Nephron (organoid): ENCODE measurements around the gene NRG2.

Source experiments
- H3K27ac Mint-ChIP-seq, 3 experiments: 2 replicates each; pipeline ENCODE4 v1.8.0; 2020; ENCODE audit warnings: mixed read lengths in 3 of 3, mild to moderate bottlenecking in 2 of 3, moderate library complexity in 1 of 3
- H3K27me3 Mint-ChIP-seq: 2 replicates; pipeline ENCODE4 v1.8.0; 2021; ENCODE audit warnings: low read depth, mild to moderate bottlenecking, moderate library complexity, mixed read lengths
- H3K36me3 Mint-ChIP-seq: 2 replicates; pipeline ENCODE4 v1.8.0; 2020; ENCODE audit warnings: low read depth, mixed read lengths
- H3K4me1 Mint-ChIP-seq: 2 replicates; pipeline ENCODE4 v1.8.0; 2020; ENCODE audit warnings: mixed read lengths
- H3K4me3 Mint-ChIP-seq, 3 experiments: 2 replicates each; pipeline ENCODE4 v1.8.0; 2020; ENCODE audit warnings: mild to moderate bottlenecking in 3 of 3, mixed read lengths in 3 of 3, moderate library complexity in 2 of 3
- H3K9me3 Mint-ChIP-seq: 2 replicates; pipeline ENCODE4 v1.8.0; 2020; ENCODE audit warnings: mixed read lengths
- TF ChIP-seq, protein P1 (sequence below), 3 experiments: fragments of 200-600 bp; sonication (generic); IDR thresholded peaks; one replicate each; pipeline ENCODE4 v1.5.0; 2021; ENCODE audit warnings: antibody characterized with exemption in 3 of 3; ENCODE audit not compliant: unreplicated experiment in 3 of 3

The NRG2 gene

GRCh38 chr5:140013536-140013935 is 29.6 kb downstream of the NRG2 start:
- Mint-ChIP-seq H3K4me1 (no peaks in the 10 kb centered on the region), H3K4me3 (no peak overlapping the region), H3K36me3 (no peaks in the 10 kb centered on the region), H3K27ac (no peak overlapping the region), H3K9me3 (no peaks in the 10 kb centered on the region), H3K27me3 (peaks cover 5% of the 10 kb centered on the region)
- TF ChIP-seq, protein P1, sequence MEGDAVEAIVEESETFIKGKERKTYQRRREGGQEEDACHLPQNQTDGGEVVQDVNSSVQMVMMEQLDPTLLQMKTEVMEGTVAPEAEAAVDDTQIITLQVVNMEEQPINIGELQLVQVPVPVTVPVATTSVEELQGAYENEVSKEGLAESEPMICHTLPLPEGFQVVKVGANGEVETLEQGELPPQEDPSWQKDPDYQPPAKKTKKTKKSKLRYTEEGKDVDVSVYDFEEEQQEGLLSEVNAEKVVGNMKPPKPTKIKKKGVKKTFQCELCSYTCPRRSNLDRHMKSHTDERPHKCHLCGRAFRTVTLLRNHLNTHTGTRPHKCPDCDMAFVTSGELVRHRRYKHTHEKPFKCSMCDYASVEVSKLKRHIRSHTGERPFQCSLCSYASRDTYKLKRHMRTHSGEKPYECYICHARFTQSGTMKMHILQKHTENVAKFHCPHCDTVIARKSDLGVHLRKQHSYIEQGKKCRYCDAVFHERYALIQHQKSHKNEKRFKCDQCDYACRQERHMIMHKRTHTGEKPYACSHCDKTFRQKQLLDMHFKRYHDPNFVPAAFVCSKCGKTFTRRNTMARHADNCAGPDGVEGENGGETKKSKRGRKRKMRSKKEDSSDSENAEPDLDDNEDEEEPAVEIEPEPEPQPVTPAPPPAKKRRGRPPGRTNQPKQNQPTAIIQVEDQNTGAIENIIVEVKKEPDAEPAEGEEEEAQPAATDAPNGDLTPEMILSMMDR (IDR thresholded peaks at IDR 0.05; ENCODE audit: unreplicated experiment in 3 of 3) = no peak

- Mint-ChIP-seq H3K36me3 (no peaks in the 10 kb centered on the region), H3K9me3 (no peaks in the 10 kb centered on the region), H3K4me1 (no peaks in the 10 kb centered on the region), H3K27ac (no peak overlapping the region), H3K27me3 (peaks cover 10% of the 10 kb centered on the region), H3K4me3 (no peak overlapping the region)
- TF ChIP-seq, protein P1 (IDR thresholded peaks at IDR 0.05; ENCODE audit: unreplicated experiment in 3 of 3) = no peak
Observed at GRCh38 chr5:140012443-140012842, 30.7 kb downstream of the NRG2 start.

GRCh38 chr5:140011297-140011802 is 31.7 kb downstream of the NRG2 start:
- Mint-ChIP-seq H3K9me3 (no peaks in the 10 kb centered on the region), H3K4me3 (no peak overlapping the region), H3K36me3 (no peaks in the 10 kb centered on the region), H3K27me3 (peaks cover 15% of the 10 kb centered on the region), H3K27ac (no peak overlapping the region), H3K4me1 (no peaks in the 10 kb centered on the region)
- TF ChIP-seq, protein P1 (IDR thresholded peaks at IDR 0.05; ENCODE audit: unreplicated experiment in 3 of 3) = no peak

DNA sequence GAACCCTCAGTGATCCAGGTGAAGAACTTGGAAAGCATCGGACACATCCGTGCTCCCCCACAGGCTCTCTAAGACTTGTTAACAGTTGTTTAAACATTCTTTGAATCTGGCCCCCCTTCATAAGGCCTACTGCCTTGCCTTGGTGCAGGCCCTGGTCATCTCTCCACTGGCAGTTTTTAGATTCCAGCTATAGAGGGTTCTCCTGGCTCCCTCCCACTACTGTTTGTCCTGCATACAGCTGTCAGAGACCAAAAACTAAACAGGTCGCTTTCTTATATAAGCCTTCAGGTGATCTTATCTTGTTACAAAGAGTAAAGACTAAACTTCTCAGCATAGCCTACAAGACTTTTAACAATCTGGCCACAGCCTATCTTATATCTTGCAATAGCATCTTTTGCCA is 32.3 kb downstream of the NRG2 start:
- H3K4me3 Mint-ChIP-seq = no peak overlapping the region
- no peak overlapping the region for H3K27ac Mint-ChIP-seq
- H3K9me3 Mint-ChIP-seq = no peaks in the 10 kb centered on the region
- H3K27me3 Mint-ChIP-seq = peaks cover 19% of the 10 kb centered on the region
- TF ChIP-seq, protein P1 (IDR thresholded peaks at IDR 0.05; ENCODE audit: unreplicated experiment in 3 of 3) = no peak
- no peaks in the 10 kb centered on the region for H3K36me3 Mint-ChIP-seq
- no peaks in the 10 kb centered on the region for H3K4me1 Mint-ChIP-seq

- Mint-ChIP-seq H3K27ac (no peak overlapping the region), H3K27me3 (peaks cover 53% of the 10 kb centered on the region), H3K9me3 (peaks cover 1% of the 10 kb centered on the region), H3K36me3 (no peaks in the 10 kb centered on the region), H3K4me1 (no peaks in the 10 kb centered on the region), H3K4me3 (no peak overlapping the region)
- TF ChIP-seq, protein P1 (IDR thresholded peaks at IDR 0.05; ENCODE audit: unreplicated experiment in 3 of 3) = no peak
Observed at GRCh38 chr5:140007311-140007710, 35.8 kb downstream of the NRG2 start.

GRCh38 chr5:140005145-140005591 is 37.9 kb downstream of the NRG2 start:
- no peak overlapping the region for H3K27ac Mint-ChIP-seq
- peaks cover 62% of the 10 kb centered on the region for H3K27me3 Mint-ChIP-seq
- H3K36me3 Mint-ChIP-seq = no peaks in the 10 kb centered on the region

More at GRCh38 chr5:140005145-140005591, 37.9 kb downstream of the NRG2 start:
- Mint-ChIP-seq H3K9me3 (peaks cover 2% of the 10 kb centered on the region), H3K4me1 (no peaks in the 10 kb centered on the region), H3K4me3 (no peak overlapping the region)
- TF ChIP-seq, protein P1 (IDR thresholded peaks at IDR 0.05; ENCODE audit: unreplicated experiment in 3 of 3) = no peak
